ENCODE data around the gene RETREG1. TPM values are rescaled to one million over a fixed set of nuclear protein-coding genes. Genes with fewer than 3 reads are reported as not detected.
"Not testable (repeated sequence)": the region's sequence is repeated elsewhere in the genome, so short reads cannot be mapped to it uniquely, and the experiment has no call there.

RETREG1 gene
- 25.2 TPM for total RNA-seq

GRCh38 chr5:16616536-16617273 is at the start of gene RETREG1:
Gene RETREG1, minus strand, starts transcription at chr5:16616997. Its CDS starts 26 bp downstream, at chr5:16616971.
- peak; percentile 59 for DNase-seq (ENCODE audit: low spot score)
- ATAC-seq, result peak; percentile 82

GRCh38 chr5:16666130-16666882 is 49.5 kb upstream of the RETREG1 start:
- DNase-seq (ENCODE audit: low spot score), result peak; percentile 60
- ATAC-seq, result peak; percentile 83

- ATAC-seq (no peak), DNase-seq (ENCODE audit: low spot score) (no peak)
Measured at GRCh38 chr5:16665601-16666000, 48.8 kb upstream of the RETREG1 start.

GRCh38 chr5:16664368-16664767 is 47.6 kb upstream of the RETREG1 start:
- DNase-seq (ENCODE audit: low spot score) (no peak), ATAC-seq (no peak)

- no peak for DNase-seq (ENCODE audit: low spot score)
- ATAC-seq, result no peak
Measured at GRCh38 chr5:16663840-16664239, 47.0 kb upstream of the RETREG1 start.

- DNase-seq (ENCODE audit: low spot score), result no peak
- no peak for ATAC-seq
Measured at GRCh38 chr5:16661713-16662112, 44.9 kb upstream of the RETREG1 start.

GRCh38 chr5:16660982-16661381 is 44.2 kb upstream of the RETREG1 start:
- no peak for ATAC-seq
- no peak for DNase-seq (ENCODE audit: low spot score)

- DNase-seq (ENCODE audit: low spot score), result no peak
- no peak for ATAC-seq
Measured at GRCh38 chr5:16659536-16659935, 42.7 kb upstream of the RETREG1 start.

- ATAC-seq (no peak), DNase-seq (ENCODE audit: low spot score) (no peak)
Measured at GRCh38 chr5:16656561-16657191, 39.9 kb upstream of the RETREG1 start.

GRCh38 chr5:16654647-16655334 is 38.0 kb upstream of the RETREG1 start:
- ATAC-seq, result no peak
- no peak for DNase-seq (ENCODE audit: low spot score)

- not testable (repeated sequence) for DNase-seq (ENCODE audit: low spot score); ATAC-seq
Measured at GRCh38 chr5:16648739-16649138, 31.9 kb upstream of the RETREG1 start.

GRCh38 chr5:16644301-16644889 is 27.6 kb upstream of the RETREG1 start:
- ATAC-seq (no peak), DNase-seq (ENCODE audit: low spot score) (no peak)

- ATAC-seq, result no peak
- DNase-seq (ENCODE audit: low spot score), result no peak
Measured at GRCh38 chr5:16642867-16643266, 26.1 kb upstream of the RETREG1 start.

GRCh38 chr5:16639206-16639605 is 22.4 kb upstream of the RETREG1 start:
- ATAC-seq (no peak), DNase-seq (ENCODE audit: low spot score) (no peak)

- DNase-seq (ENCODE audit: low spot score) (no peak), ATAC-seq (no peak)
Measured at GRCh38 chr5:16628376-16628775, 11.6 kb upstream of the RETREG1 start.

- no peak for ATAC-seq
- no peak for DNase-seq (ENCODE audit: low spot score)
Measured at GRCh38 chr5:16626696-16627264, 10.0 kb upstream of the RETREG1 start.

GRCh38 chr5:16625096-16625495 is 8.3 kb upstream of the RETREG1 start:
- DNase-seq (ENCODE audit: low spot score) (no peak), ATAC-seq (no peak)

GRCh38 chr5:16619136-16619535 is 2.3 kb upstream of the RETREG1 start:
- DNase-seq (ENCODE audit: low spot score) (no peak), ATAC-seq (no peak)

GRCh38 chr5:16618138-16618897 is 1.5 kb upstream of the RETREG1 start:
- no peak for DNase-seq (ENCODE audit: low spot score)
- no peak for ATAC-seq
